HepG2 (cell line): Measurements from ENCODE around the gene HIVEP2. TPM values are rescaled to one million over a fixed set of nuclear protein-coding genes. Genes with fewer than 3 reads are reported as not detected.

Source experiments
- ATAC-seq: fragments of 200-7000 bp; cut with Tn5 transposase; 3 replicates; pipeline ENCODE4 v1.9.1; 2020; ENCODE audit warnings: mild to moderate bottlenecking, moderate library complexity
- BruUV-seq: library from RNA; stranded (reverse); fragments of 400-500 nt; replicated peaks from 2 replicates; lab custom pipeline; 2021; lab: Mats Ljungman, UMichigan
- CTCF ChIA-PET: fragments of 300-600 bp; formaldehyde crosslinking; extraction: SDS; loops from one replicate; lab custom pipeline; 2021; ENCODE audit warnings: low total read pairs, inconsistent platforms, low intra/inter-chr PET ratio; lab: Yijun Ruan, JAX
- POLR2A ChIA-PET: fragments of 350-600 bp; sonication (Branson Sonifier 250); formaldehyde crosslinking; loops from one replicate; lab custom pipeline; 2020; ENCODE audit warnings: antibody characterized with exemption, inconsistent platforms; lab: Yijun Ruan, JAX
- DNase-seq: peaks from one replicate; pipeline ENCODE4 v3.0.0-alpha.2; 2015; ENCODE audit warnings: low spot score
- FAIRE-seq: peaks from 3 replicates; lab custom pipeline; 2011; peaks lifted over from hg19 to GRCh38; lab: Jason Lieb, UNC
- H2AFZ ChIP-seq: one replicate; pipeline ENCODE4 v1.6.1; 2011; ENCODE audit warnings: low read length, inconsistent platforms
- H3K27ac ChIP-seq: fragments of 300-600 bp; 3 replicates; pipeline ENCODE4 v1.8.0; 2011; ENCODE audit warnings: mixed run types, mild to moderate bottlenecking, mixed read lengths, low read length, inconsistent platforms; ENCODE audit not compliant: insufficient read depth; ENCODE audit errors: extremely low read length
- H3K27me3 ChIP-seq, 2 experiments: fragments of 200-600 bp in 1 of 2; 2 replicates in 1 of 2; 3 replicates in 1 of 2; pipeline versions ENCODE4 v1.6.0 to v1.8.0; 2011; ENCODE audit warnings: low read length in 2 of 2, mild to moderate bottlenecking in 2 of 2, moderate library complexity in 2 of 2, inconsistent platforms in 1 of 2; ENCODE audit not compliant: insufficient read depth in 2 of 2, control insufficient read depth in 1 of 2
- H3K36me3 ChIP-seq, 2 experiments: fragments of 200-600 bp in 1 of 2; replicated peaks in 1 of 2; 2 replicates in 1 of 2; 3 replicates in 1 of 2; pipeline versions ENCODE4 v1.5.1 to v1.8.0; 2011; ENCODE audit warnings: low read length in 2 of 2, inconsistent platforms in 1 of 2; ENCODE audit not compliant: insufficient read depth in 2 of 2, control insufficient read depth in 1 of 2
- H3K4me1 ChIP-seq: 2 replicates; pipeline ENCODE4 v1.5.1; 2012; ENCODE audit warnings: low read length, inconsistent platforms; ENCODE audit not compliant: insufficient read depth
- H3K4me2 ChIP-seq: 2 replicates; pipeline ENCODE4 v1.6.0; 2011; ENCODE audit warnings: low read depth, low read length, inconsistent platforms
- H3K4me3 ChIP-seq, 3 experiments: fragments of 200-600 bp in 1 of 3; sonication (generic), shearing (Covaris generic) in 1 of 3; replicated peaks in 1 of 3; 2 replicates each; pipeline ENCODE4 v1.5.1; 2011 to 2016; ENCODE audit warnings: low read length in 3 of 3, inconsistent platforms in 2 of 3, low read depth in 2 of 3, mild to moderate bottlenecking in 2 of 3, control low read depth in 1 of 3, mixed read lengths in 1 of 3; ENCODE audit not compliant: insufficient read depth in 1 of 3
- H3K79me2 ChIP-seq: one replicate; pipeline ENCODE4 v1.6.1; 2011; ENCODE audit warnings: low read length, inconsistent platforms; ENCODE audit not compliant: insufficient read depth
- H3K9ac ChIP-seq: 2 replicates; pipeline ENCODE4 v1.6.0; 2011; ENCODE audit warnings: mild to moderate bottlenecking, low read depth, low read length, inconsistent platforms; ENCODE audit not compliant: insufficient read depth
- H3K9me3 ChIP-seq: 2 replicates; pipeline ENCODE4 v1.5.1; 2012; ENCODE audit warnings: mild to moderate bottlenecking, low read length
- H4K20me1 ChIP-seq: 2 replicates; pipeline ENCODE4 v1.6.0; 2011; ENCODE audit warnings: inconsistent platforms, mild to moderate bottlenecking, low read length, moderate library complexity; ENCODE audit not compliant: insufficient read depth
- CEBPB ChIP-seq: IDR thresholded peaks from 2 replicates; pipeline ENCODE4 v1.6.1; 2011; ENCODE audit warnings: low read depth, low read length, improper control_type of control experiment, borderline replicate concordance
- MIER3 ChIP-seq: IDR thresholded peaks from 2 replicates; pipeline ENCODE4 v1.6.1; 2016; ENCODE audit warnings: missing compliant biosample characterization, borderline replicate concordance
- SPEN ChIP-seq: sonication (generic); formaldehyde crosslinking; IDR thresholded peaks from 2 replicates; pipeline ENCODE4 v1.5.1; 2020; ENCODE audit warnings: low read depth, mild to moderate bottlenecking, missing genetic modification reagents
- ZIK1 ChIP-seq: sonication (generic); formaldehyde crosslinking; IDR thresholded peaks from 2 replicates; pipeline ENCODE4 v1.5.0; 2020; ENCODE audit warnings: mild to moderate bottlenecking, low read depth, missing genetic modification reagents, borderline replicate concordance
- ZNF326 ChIP-seq: sonication (generic); formaldehyde crosslinking; IDR thresholded peaks from 2 replicates; pipeline ENCODE4 v1.4.0; 2020; ENCODE audit warnings: missing genetic modification reagents, borderline replicate concordance
- ZNF816 ChIP-seq: sonication (generic); formaldehyde crosslinking; IDR thresholded peaks from 2 replicates; pipeline ENCODE4 v1.8.0; 2022; ENCODE audit warnings: missing genetic modification reagents, mild to moderate bottlenecking, borderline replicate concordance
- ZNF878 ChIP-seq: sonication (generic); formaldehyde crosslinking; IDR thresholded peaks from 2 replicates; pipeline ENCODE4 v1.8.1; 2023; ENCODE audit warnings: mild to moderate bottlenecking, missing genetic modification reagents, moderate library complexity
- WGBS: methylation state at CpG from one replicate; pipeline ENCODE4 v1.1.6; 2017; ENCODE audit warnings: low lambda C conversion rate; 5-methylcytosine and 5-hydroxymethylcytosine counted together
- in situ Hi-C: cut with HindIII; loops from 2 replicates; pipeline ENCODE4 v1.10.0; 2017; ENCODE audit warnings: low pct_unique_long_range_greater_than_20kb; ENCODE audit not compliant: extremely low pct_ligation_motif_present
- intact Hi-C: fragments of 100-400 bp; cut with micrococcal nuclease; formaldehyde crosslinking; loops from one replicate; pipeline ENCODE4 v1.10.0; 2022; ENCODE audit not compliant: unreplicated experiment
- polyA plus RNA-seq, 8 experiments: library from polyadenylated mRNA; depleted of rRNA in 3 of 8; stranded (reverse) in 7 of 8; unstranded in 1 of 8; fragments of >200 nt; fragmentation: Illumina TruSeq in 4 of 8; extraction: Trizol in 4 of 8; gene quantifications; 2 replicates each; pipeline versions ENCODE4 v1.2.1 to v1.2.3, GENCODE V29; 2011 to 2016; ENCODE audit warnings: low read depth in 4 of 8, missing spikeins in 1 of 8, mixed read lengths in 1 of 8; ENCODE audit not compliant: insufficient read depth in 1 of 8
- total RNA-seq, 5 experiments: library from RNA; depleted of rRNA; stranded (reverse); fragments of >200 nt; fragmentation: Illumina TruSeq; extraction: Trizol; gene quantifications; 2 replicates each; pipeline ENCODE4 v1.2.3, GENCODE V29; 2016; ENCODE audit warnings: low read depth in 1 of 5
- TF ChIP-seq, protein P1 (sequence below): sonication (generic); formaldehyde crosslinking; IDR thresholded peaks from 2 replicates; pipeline ENCODE4 v1.5.0; 2020; ENCODE audit warnings: missing genetic modification reagents, mild to moderate bottlenecking, borderline replicate concordance
- TF ChIP-seq, protein P2 (sequence below), 2 experiments: sonication (generic) in 1 of 2; formaldehyde crosslinking in 1 of 2; IDR thresholded peaks; 2 replicates each; pipeline versions ENCODE4 v1.4.0 to v1.6.1; 2016 to 2020; ENCODE audit warnings: borderline replicate concordance in 1 of 2, low read depth in 1 of 2, mild to moderate bottlenecking in 1 of 2, missing genetic modification reagents in 1 of 2
- TF ChIP-seq, protein P3 (sequence below): sonication (generic); formaldehyde crosslinking; IDR thresholded peaks from 2 replicates; pipeline ENCODE4 v1.4.0; 2020; ENCODE audit warnings: missing genetic modification reagents, low read depth, mild to moderate bottlenecking, borderline replicate concordance
- TF ChIP-seq, protein P4 (sequence below): sonication (generic); formaldehyde crosslinking; IDR thresholded peaks from 2 replicates; pipeline ENCODE4 v1.4.0; 2020; ENCODE audit warnings: low read depth, mild to moderate bottlenecking, missing genetic modification reagents

Gene HIVEP2
- total and polyA plus RNA-seq, 2 of the 13 experiments (the other 11 are each of a cell fraction or from before 2014, with no cell fraction given), result 3.4 to 12.9 TPM

DNA sequence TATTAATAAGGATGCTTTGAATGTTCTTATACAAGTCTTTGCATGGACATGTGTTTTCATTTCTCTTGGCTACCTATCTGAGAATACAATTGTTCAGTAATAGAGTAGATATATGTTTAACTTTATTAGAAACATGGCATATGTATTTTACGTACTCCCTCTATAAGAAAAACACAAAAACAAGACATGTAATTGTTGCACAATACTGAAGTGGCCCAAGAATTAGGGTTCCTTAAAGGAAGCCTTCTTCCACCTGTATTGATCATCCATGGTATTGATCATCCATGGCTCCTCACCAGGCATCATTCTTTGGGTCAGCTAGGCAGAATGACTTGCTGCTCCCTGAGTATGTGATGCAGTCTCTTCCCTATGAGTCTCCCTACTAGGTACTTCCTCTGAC lies 20.2 kb upstream of the HIVEP2 start:
- WGBS, result 43% methylated on average over 1 of the region's 1 CpG
- Histone ChIP-seq H3K9me3 (no peaks in the 10 kb centered on the region), H3K36me3 (no peaks in the 10 kb centered on the region), H3K4me3 (no peak overlapping the region), H3K9ac (no peak overlapping the region), H2AFZ (no peak overlapping the region), H4K20me1 (no peaks in the 10 kb centered on the region), H3K27ac (no peak overlapping the region), H3K4me1 (no peaks in the 10 kb centered on the region), H3K4me2 (no peak overlapping the region), H3K79me2 (no peaks in the 10 kb centered on the region), H3K27me3 (no peaks in the 10 kb centered on the region)
- TF ChIP-seq SPEN (CRISPR knock-in tag) (no peak), CEBPB (peak; percentile 80)
- intact Hi-C loops, result no loop called here
- DNase-seq (no peak), FAIRE-seq (no peak), ATAC-seq (no peak)
- POLR2A ChIA-PET, result no interaction called here
- BruUV-seq, result no TSS peak
- CTCF ChIA-PET, result no interaction called here
- in situ Hi-C loops, result no loop called here

DNA sequence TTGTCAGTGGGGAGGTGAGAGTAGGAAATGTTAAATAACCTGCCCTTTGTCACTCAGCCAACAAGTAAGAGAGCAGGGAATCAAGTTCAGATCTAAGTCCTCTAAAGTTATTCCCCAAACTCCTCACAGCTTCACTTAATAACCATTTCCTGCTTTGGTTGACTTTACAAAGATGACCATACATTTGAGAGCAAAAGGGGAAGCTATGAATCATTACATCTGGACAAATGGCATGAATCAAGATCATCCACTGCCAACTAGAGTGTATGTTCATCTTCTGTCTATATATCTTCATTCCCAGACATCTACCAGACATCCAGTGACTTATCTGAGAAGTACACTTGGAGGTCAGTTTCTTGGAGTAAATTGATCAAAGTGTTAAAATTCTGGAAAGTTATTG lies 15.1 kb upstream of the HIVEP2 start:
- ChIA-PET POLR2A (no interaction called here), CTCF (no interaction called here)
- Histone ChIP-seq H2AFZ (no peak overlapping the region), H3K36me3 (no peaks in the 10 kb centered on the region), H4K20me1 (no peaks in the 10 kb centered on the region), H3K9me3 (no peaks in the 10 kb centered on the region), H3K4me2 (no peak overlapping the region), H3K9ac (no peak overlapping the region), H3K79me2 (no peaks in the 10 kb centered on the region), H3K4me1 (no peaks in the 10 kb centered on the region), H3K27me3 (no peaks in the 10 kb centered on the region; a peak in 1 of 5 replicates), H3K27ac (no peak overlapping the region), H3K4me3 (no peak overlapping the region)
- BruUV-seq, result no TSS peak
- in situ Hi-C loops, result no loop called here
- DNase-seq, result no peak
- intact Hi-C loops, result no loop called here
- no peak for ATAC-seq
- FAIRE-seq, result no peak
- TF ChIP-seq ZNF878 (CRISPR knock-in tag) (no peak), ZIK1 (CRISPR knock-in tag) (no peak), MIER3 (CRISPR knock-in tag) (no peak), ZNF816 (CRISPR knock-in tag) (no peak), ZNF326 (CRISPR knock-in tag) (no peak)
- TF ChIP-seq, protein P1, sequence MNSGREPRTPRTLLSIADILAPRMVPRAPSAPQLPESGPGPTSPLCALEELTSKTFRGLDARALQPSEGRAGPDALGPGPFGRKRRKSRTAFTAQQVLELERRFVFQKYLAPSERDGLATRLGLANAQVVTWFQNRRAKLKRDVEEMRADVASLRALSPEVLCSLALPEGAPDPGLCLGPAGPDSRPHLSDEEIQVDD (CRISPR knock-in tag), result no peak
- TF ChIP-seq, protein P2, sequence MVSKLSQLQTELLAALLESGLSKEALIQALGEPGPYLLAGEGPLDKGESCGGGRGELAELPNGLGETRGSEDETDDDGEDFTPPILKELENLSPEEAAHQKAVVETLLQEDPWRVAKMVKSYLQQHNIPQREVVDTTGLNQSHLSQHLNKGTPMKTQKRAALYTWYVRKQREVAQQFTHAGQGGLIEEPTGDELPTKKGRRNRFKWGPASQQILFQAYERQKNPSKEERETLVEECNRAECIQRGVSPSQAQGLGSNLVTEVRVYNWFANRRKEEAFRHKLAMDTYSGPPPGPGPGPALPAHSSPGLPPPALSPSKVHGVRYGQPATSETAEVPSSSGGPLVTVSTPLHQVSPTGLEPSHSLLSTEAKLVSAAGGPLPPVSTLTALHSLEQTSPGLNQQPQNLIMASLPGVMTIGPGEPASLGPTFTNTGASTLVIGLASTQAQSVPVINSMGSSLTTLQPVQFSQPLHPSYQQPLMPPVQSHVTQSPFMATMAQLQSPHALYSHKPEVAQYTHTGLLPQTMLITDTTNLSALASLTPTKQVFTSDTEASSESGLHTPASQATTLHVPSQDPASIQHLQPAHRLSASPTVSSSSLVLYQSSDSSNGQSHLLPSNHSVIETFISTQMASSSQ (IDR thresholded peaks at IDR 0.05; ENCODE audit: low read depth), result no peak
- TF ChIP-seq, protein P2 (CRISPR knock-in tag; IDR thresholded peaks at IDR 0.05; ENCODE audit: borderline replicate concordance), result no peak
- TF ChIP-seq, protein P3, sequence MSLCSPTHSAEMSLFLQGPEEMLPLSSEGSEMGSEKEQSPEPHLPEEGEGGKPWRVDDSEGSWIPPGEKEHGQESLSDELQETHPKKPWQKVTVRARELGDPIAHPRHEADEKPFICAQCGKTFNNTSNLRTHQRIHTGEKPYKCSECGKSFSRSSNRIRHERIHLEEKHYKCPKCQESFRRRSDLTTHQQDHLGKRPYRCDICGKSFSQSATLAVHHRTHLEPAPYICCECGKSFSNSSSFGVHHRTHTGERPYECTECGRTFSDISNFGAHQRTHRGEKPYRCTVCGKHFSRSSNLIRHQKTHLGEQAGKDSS (CRISPR knock-in tag), result no peak
- TF ChIP-seq, protein P4, sequence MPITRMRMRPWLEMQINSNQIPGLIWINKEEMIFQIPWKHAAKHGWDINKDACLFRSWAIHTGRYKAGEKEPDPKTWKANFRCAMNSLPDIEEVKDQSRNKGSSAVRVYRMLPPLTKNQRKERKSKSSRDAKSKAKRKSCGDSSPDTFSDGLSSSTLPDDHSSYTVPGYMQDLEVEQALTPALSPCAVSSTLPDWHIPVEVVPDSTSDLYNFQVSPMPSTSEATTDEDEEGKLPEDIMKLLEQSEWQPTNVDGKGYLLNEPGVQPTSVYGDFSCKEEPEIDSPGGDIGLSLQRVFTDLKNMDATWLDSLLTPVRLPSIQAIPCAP (CRISPR knock-in tag), result no peak
